Mesenchymal stem cell (in vitro differentiated cells and primary cell): ENCODE measurements around the gene CAPN13.

ENCODE experiments used
- DNase-seq: peaks from one replicate; pipeline ENCODE4 v3.0.0-alpha.2; 2013
- H2AFZ ChIP-seq: one replicate; pipeline ENCODE4 v1.6.1; 2013; ENCODE audit warnings: low read depth, mild to moderate bottlenecking, control low read depth, inconsistent platforms, low read length, moderate library complexity
- H2AK5ac ChIP-seq: 2 replicates; pipeline ENCODE4 v1.6.1; 2013; ENCODE audit warnings: low read length, moderate library complexity, mild to moderate bottlenecking, inconsistent platforms; ENCODE audit not compliant: severe bottlenecking
- H2BK120ac ChIP-seq: one replicate; pipeline ENCODE4 v1.6.1; 2013; ENCODE audit warnings: low read depth, mild to moderate bottlenecking, inconsistent platforms, low read length, moderate library complexity
- H2BK12ac ChIP-seq, 2 experiments: one replicate each; pipeline ENCODE4 v1.6.1; 2013; ENCODE audit warnings: inconsistent platforms in 2 of 2, low read length in 2 of 2, mild to moderate bottlenecking in 2 of 2, moderate library complexity in 2 of 2, control low read depth in 1 of 2
- H2BK15ac ChIP-seq: one replicate; pipeline ENCODE4 v1.6.1; 2013; ENCODE audit warnings: mild to moderate bottlenecking, low read depth, inconsistent platforms; ENCODE audit not compliant: poor library complexity, severe bottlenecking
- H2BK5ac ChIP-seq: 2 replicates; pipeline ENCODE4 v1.6.1; 2013; ENCODE audit warnings: low read depth, mild to moderate bottlenecking, low read length, control low read depth, inconsistent platforms; ENCODE audit not compliant: poor library complexity, severe bottlenecking
- H3K14ac ChIP-seq, 2 experiments: one replicate each; pipeline ENCODE4 v1.6.1; 2013; ENCODE audit warnings: inconsistent platforms in 2 of 2, low read length in 2 of 2, control low read depth in 1 of 2, mild to moderate bottlenecking in 1 of 2, moderate library complexity in 1 of 2
- H3K18ac ChIP-seq, 2 experiments: one replicate each; pipeline ENCODE4 v1.6.1; 2013; ENCODE audit warnings: inconsistent platforms in 2 of 2, low read length in 2 of 2, control low read depth in 1 of 2, low read depth in 1 of 2, mild to moderate bottlenecking in 1 of 2
- H3K23ac ChIP-seq, 2 experiments: one replicate each; pipeline ENCODE4 v1.6.1; 2013; ENCODE audit warnings: inconsistent platforms in 2 of 2, low read length in 2 of 2, mild to moderate bottlenecking in 2 of 2, moderate library complexity in 2 of 2, control low read depth in 1 of 2
- H3K27ac ChIP-seq: 2 replicates; pipeline ENCODE4 v1.5.1; 2013; ENCODE audit warnings: mild to moderate bottlenecking, moderate library complexity, low read length, control low read depth, inconsistent platforms; ENCODE audit not compliant: poor library complexity, severe bottlenecking
- H3K27me3 ChIP-seq, 2 experiments: 2 replicates each; pipeline versions ENCODE4 v1.6.1 to v1.7.0; 2013; ENCODE audit warnings: low read length in 2 of 2, mild to moderate bottlenecking in 2 of 2, moderate library complexity in 2 of 2, control low read depth in 1 of 2, inconsistent platforms in 1 of 2; ENCODE audit not compliant: control insufficient read depth in 1 of 2, insufficient read depth in 1 of 2
- H3K36me3 ChIP-seq, 2 experiments: 2 replicates each; pipeline versions ENCODE4 v1.6.1 to v1.7.0; 2013; ENCODE audit warnings: low read length in 2 of 2, control low read depth in 1 of 2, inconsistent platforms in 1 of 2, low read depth in 1 of 2, mild to moderate bottlenecking in 1 of 2; ENCODE audit not compliant: insufficient read depth in 2 of 2, control insufficient read depth in 1 of 2
- H3K4ac ChIP-seq, 2 experiments: one replicate each; pipeline ENCODE4 v1.6.1; 2013; ENCODE audit warnings: inconsistent platforms in 2 of 2, low read length in 2 of 2, mild to moderate bottlenecking in 2 of 2, moderate library complexity in 2 of 2, control low read depth in 1 of 2, low read depth in 1 of 2
- H3K4me1 ChIP-seq: 2 replicates; pipeline ENCODE4 v1.6.1; 2013; ENCODE audit warnings: low read depth, low read length, control low read depth; ENCODE audit not compliant: control insufficient read depth, insufficient read depth
- H3K4me2 ChIP-seq: 2 replicates; pipeline ENCODE4 v1.6.1; 2013; ENCODE audit warnings: low read length, mild to moderate bottlenecking, inconsistent platforms; ENCODE audit not compliant: poor library complexity, severe bottlenecking
- H3K4me3 ChIP-seq, 2 experiments: 2 replicates each; pipeline versions ENCODE4 v1.5.1 to v1.7.0; 2013; ENCODE audit warnings: low read length in 2 of 2, mild to moderate bottlenecking in 2 of 2, control low read depth in 1 of 2, low read depth in 1 of 2; ENCODE audit not compliant: insufficient read depth in 1 of 2
- H3K79me1 ChIP-seq: replicated peaks from 2 replicates; pipeline ENCODE4 v1.6.1; 2013; ENCODE audit warnings: mild to moderate bottlenecking, control low read depth, low read length, inconsistent platforms; ENCODE audit not compliant: poor library complexity, severe bottlenecking
- H3K9ac ChIP-seq: 2 replicates; pipeline ENCODE4 v1.7.0; 2013; ENCODE audit warnings: mild to moderate bottlenecking, low read length, moderate library complexity
- H3K9me3 ChIP-seq: 2 replicates; pipeline ENCODE4 v1.7.0; 2013; ENCODE audit warnings: mild to moderate bottlenecking, low read length; ENCODE audit not compliant: control insufficient read depth
- H4K8ac ChIP-seq: one replicate; pipeline ENCODE4 v1.6.1; 2013; ENCODE audit warnings: inconsistent platforms, mild to moderate bottlenecking, low read length, moderate library complexity
- H4K91ac ChIP-seq: one replicate; pipeline ENCODE4 v1.6.1; 2013; ENCODE audit warnings: mild to moderate bottlenecking, low read length, inconsistent platforms
- WGBS: methylation state at CpG from one replicate; pipeline ENCODE4 v1.1.7; 2013; ENCODE audit warnings: mixed read lengths; 5-methylcytosine and 5-hydroxymethylcytosine counted together

CAPN13 gene

GRCh38 chr2:30710016-30710415, 97.2 kb downstream of the CAPN13 start:
- H3K14ac ChIP-seq = no peak overlapping the region
- H3K4ac ChIP-seq = no peak overlapping the region
- DNase-seq = no peak
- WGBS = 90% methylated on average over 3 of the region's 4 CpGs
- H2AK5ac ChIP-seq = no peak overlapping the region
- no peaks in the 10 kb centered on the region for H3K36me3 ChIP-seq
- no peak overlapping the region for H2BK120ac ChIP-seq
- no peak overlapping the region for H3K18ac ChIP-seq
- no peak overlapping the region for H2BK5ac ChIP-seq
- H3K79me1 ChIP-seq = no peaks in the 10 kb centered on the region
- peaks cover 0 to 3% of the 10 kb centered on the region in 2 experiments for H3K27me3 ChIP-seq
- H3K23ac ChIP-seq = no peak overlapping the region
- H3K27ac ChIP-seq = no peak overlapping the region
- no peak overlapping the region for H3K4me2 ChIP-seq
- H3K4me1 ChIP-seq = peaks cover 1% of the 10 kb centered on the region
- no peak overlapping the region for H3K9ac ChIP-seq
- H3K4me3 ChIP-seq = no peak overlapping the region
- H3K9me3 ChIP-seq = no peaks in the 10 kb centered on the region
- H4K8ac ChIP-seq = no peak overlapping the region
- H2BK12ac ChIP-seq = no peak overlapping the region
- no peak overlapping the region for H2AFZ ChIP-seq
- H4K91ac ChIP-seq = no peak overlapping the region
- no peak overlapping the region for H2BK15ac ChIP-seq

DNA sequence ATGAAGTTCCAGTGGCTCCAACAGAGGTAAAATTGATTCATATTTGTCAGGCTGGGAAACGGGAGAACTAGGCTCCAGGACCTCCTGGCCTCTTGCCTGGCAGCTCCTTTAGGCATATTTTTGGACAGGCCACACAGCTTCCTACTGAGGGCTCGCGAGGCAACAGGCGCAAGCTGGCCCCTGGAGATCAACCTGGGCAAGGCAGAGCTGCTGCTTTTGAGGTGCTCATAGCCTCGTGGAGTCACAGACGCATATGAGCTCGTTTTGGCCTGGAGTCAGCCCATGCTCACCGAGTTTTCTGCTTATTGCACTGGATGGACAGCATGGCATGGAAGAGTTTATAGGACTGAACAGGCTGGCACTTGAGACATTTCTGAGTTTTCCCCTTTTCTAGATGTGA, 97.7 kb downstream of the CAPN13 start:
- H3K36me3 ChIP-seq = no peaks in the 10 kb centered on the region
- H3K23ac ChIP-seq = no peak overlapping the region
- H3K9me3 ChIP-seq = no peaks in the 10 kb centered on the region
- H3K18ac ChIP-seq = no peak overlapping the region
- H3K9ac ChIP-seq = no peak overlapping the region
- no peak for DNase-seq
- no peak overlapping the region for H4K91ac ChIP-seq
- no peak overlapping the region for H3K4me3 ChIP-seq
- 95% methylated on average over 8 of the region's 8 CpGs for WGBS
- peaks cover 0 to 3% of the 10 kb centered on the region in 2 experiments for H3K27me3 ChIP-seq
- H2BK15ac ChIP-seq = no peak overlapping the region
- H3K14ac ChIP-seq = no peak overlapping the region
- no peak overlapping the region for H2BK120ac ChIP-seq
- no peak overlapping the region for H3K27ac ChIP-seq
- H3K4me2 ChIP-seq = no peak overlapping the region
- H2AK5ac ChIP-seq = no peak overlapping the region
- H3K4ac ChIP-seq = no peak overlapping the region
- H3K79me1 ChIP-seq = no peaks in the 10 kb centered on the region
- H3K4me1 ChIP-seq = peaks cover 1% of the 10 kb centered on the region
- no peak overlapping the region for H2BK12ac ChIP-seq
- H2AFZ ChIP-seq = no peak overlapping the region
- H2BK5ac ChIP-seq = no peak overlapping the region
- no peak overlapping the region for H4K8ac ChIP-seq

DNA sequence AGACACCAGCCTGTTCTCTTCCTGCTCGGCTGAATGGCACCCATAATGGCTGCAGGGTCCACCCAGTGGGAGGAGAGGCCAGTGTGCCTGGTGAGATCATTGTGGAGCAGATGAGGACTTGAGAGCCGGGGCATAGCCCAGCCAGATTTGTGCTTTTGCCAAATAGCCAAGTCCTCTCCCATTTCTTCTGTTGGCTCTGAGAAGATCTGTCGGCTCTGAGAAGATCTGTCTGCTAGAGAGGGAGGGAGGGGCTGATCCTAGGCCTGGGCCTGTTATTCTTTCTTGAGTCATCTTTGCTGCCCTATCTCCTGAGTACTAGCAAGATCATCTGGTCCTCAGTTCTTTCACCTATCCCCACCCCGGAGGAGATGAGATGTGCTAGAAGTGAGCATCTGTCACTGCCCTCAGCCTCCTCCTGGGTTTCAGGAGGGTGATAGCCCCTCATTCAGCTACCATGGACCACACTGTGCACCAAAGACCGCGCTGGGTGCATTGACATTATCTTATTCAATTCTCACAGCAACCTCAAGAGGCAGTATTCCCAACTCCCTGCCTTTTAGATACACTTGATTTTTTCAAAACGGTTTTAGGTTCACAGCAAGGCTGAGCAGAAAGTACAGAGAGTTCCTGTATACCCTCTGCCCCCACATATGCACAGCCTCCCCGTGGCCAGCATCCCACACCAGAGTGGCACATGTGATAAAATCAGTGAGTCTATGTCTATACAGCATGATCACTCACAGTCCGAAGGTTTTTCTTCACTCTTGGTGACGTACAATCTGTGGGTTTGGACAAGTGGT, 98.6 kb downstream of the CAPN13 start:
- Histone ChIP-seq H2BK5ac (no peak overlapping the region), H2BK120ac (no peak overlapping the region), H3K4me1 (peaks cover 1% of the 10 kb centered on the region), H3K9me3 (peaks cover under 1% of the 10 kb centered on the region), H3K36me3 (no peaks in the 10 kb centered on the region), H2AFZ (no peak overlapping the region), H3K4me2 (no peak overlapping the region), H4K91ac (peak overlapping the region; percentile 11), H2BK15ac (no peak overlapping the region), H3K27ac (no peak overlapping the region), H2BK12ac (no peak overlapping the region), H3K23ac (no peak overlapping the region), H4K8ac (no peak overlapping the region), H3K27me3 (peaks cover 0 to 3% of the 10 kb centered on the region in 2 experiments), H3K14ac (no peak overlapping the region), H3K4me3 (no peak overlapping the region), H2AK5ac (no peak overlapping the region), H3K9ac (peak overlapping the region; percentile 13), H3K4ac (peak overlapping the region in 1 of 2 experiments; percentile 35), H3K79me1 (no peaks in the 10 kb centered on the region), H3K18ac (no peak overlapping the region)
- WGBS = 80% methylated on average over 10 of the region's 10 CpGs
- DNase-seq = no peak

GRCh38 chr2:30707304-30707903, 99.8 kb downstream of the CAPN13 start:
- DNase-seq = no peak
- no peak overlapping the region for H3K4me3 ChIP-seq

More at GRCh38 chr2:30707304-30707903, 99.8 kb downstream of the CAPN13 start:
- H4K8ac ChIP-seq = no peak overlapping the region
- no peak overlapping the region for H3K4ac ChIP-seq
- no peak overlapping the region for H2BK120ac ChIP-seq
- no peak overlapping the region for H2BK15ac ChIP-seq
- H4K91ac ChIP-seq = no peak overlapping the region
- H3K4me1 ChIP-seq = peaks cover 1% of the 10 kb centered on the region
- no peak overlapping the region for H3K9ac ChIP-seq
- no peaks in the 10 kb centered on the region for H3K36me3 ChIP-seq
- 69% methylated on average over 8 of the region's 8 CpGs for WGBS
- H3K27ac ChIP-seq = no peak overlapping the region
- H3K23ac ChIP-seq = no peak overlapping the region
- no peak overlapping the region for H2AFZ ChIP-seq
- H2AK5ac ChIP-seq = no peak overlapping the region
- no peak overlapping the region for H2BK5ac ChIP-seq
- peaks cover 0 to 3% of the 10 kb centered on the region in 2 experiments for H3K27me3 ChIP-seq
- no peak overlapping the region for H2BK12ac ChIP-seq
- peaks cover 13% of the 10 kb centered on the region for H3K9me3 ChIP-seq
- no peak overlapping the region for H3K4me2 ChIP-seq
- H3K18ac ChIP-seq = no peak overlapping the region
- H3K14ac ChIP-seq = no peak overlapping the region
- no peaks in the 10 kb centered on the region for H3K79me1 ChIP-seq
